ENCODE data around the gene DDO. TPM values are rescaled to one million over a fixed set of nuclear protein-coding genes. Genes with fewer than 3 reads are reported as not detected.

The DDO gene
- total RNA-seq, 4 donors from 2014 or later, result 1.8 to 3.5 (median 2.4) TPM

DNA sequence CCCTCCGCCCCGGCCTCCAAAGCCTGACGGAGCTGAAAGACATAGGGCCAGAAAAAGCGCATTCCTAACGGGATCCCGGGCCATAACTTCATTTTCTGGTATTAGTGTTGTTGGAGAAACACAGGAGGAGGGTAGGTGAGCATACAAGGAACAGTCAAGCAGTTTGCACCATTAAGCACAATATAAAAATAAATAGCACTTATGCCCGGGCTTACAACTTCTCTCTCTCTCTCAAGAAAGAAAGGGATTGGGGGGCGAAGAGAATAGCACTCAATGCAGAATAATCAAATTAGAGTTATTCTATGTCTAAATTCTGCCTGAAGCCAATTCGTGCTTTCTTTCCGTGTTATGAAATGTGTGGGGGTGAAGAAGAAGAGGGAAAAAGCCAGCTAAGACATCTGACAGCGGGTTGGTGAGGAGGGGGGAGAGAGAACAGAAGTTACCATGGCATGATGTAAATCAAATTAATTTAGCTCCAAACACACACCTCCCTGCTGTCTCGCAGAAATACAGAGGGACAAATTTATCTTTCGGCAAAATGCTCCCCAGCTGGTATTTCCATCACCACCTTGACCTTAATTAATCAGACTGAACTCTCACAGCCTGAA, 56.7 kb downstream of the DDO start:
- no peaks in the 10 kb centered on the region for H3K9me3 ChIP-seq
- in situ Hi-C loops (cut with MboI; ENCODE audit: low sequenced_read_pairs in 4 of 4) (no loop called here), intact Hi-C loops (cut with DNase I; ENCODE audit: low total_unique reads) (no loop called here)
- ATAC-seq (no peak), DNase-seq (no peak)
- H3K36me3 ChIP-seq, result no peaks in the 10 kb centered on the region
- no peak for TF ChIP-seq POLR2A (IDR thresholded peaks at IDR 0.05)
- TF ChIP-seq, protein P1, sequence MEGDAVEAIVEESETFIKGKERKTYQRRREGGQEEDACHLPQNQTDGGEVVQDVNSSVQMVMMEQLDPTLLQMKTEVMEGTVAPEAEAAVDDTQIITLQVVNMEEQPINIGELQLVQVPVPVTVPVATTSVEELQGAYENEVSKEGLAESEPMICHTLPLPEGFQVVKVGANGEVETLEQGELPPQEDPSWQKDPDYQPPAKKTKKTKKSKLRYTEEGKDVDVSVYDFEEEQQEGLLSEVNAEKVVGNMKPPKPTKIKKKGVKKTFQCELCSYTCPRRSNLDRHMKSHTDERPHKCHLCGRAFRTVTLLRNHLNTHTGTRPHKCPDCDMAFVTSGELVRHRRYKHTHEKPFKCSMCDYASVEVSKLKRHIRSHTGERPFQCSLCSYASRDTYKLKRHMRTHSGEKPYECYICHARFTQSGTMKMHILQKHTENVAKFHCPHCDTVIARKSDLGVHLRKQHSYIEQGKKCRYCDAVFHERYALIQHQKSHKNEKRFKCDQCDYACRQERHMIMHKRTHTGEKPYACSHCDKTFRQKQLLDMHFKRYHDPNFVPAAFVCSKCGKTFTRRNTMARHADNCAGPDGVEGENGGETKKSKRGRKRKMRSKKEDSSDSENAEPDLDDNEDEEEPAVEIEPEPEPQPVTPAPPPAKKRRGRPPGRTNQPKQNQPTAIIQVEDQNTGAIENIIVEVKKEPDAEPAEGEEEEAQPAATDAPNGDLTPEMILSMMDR (IDR thresholded peaks at IDR 0.05 in 4 of 5, conservative IDR thresholded peaks at IDR 0.05 in 1 of 5), result no peak
- H3K27ac ChIP-seq, result no peak overlapping the region
- H3K4me3 ChIP-seq, result peak overlapping the region; percentile 37 to 53 (median 48)
- peaks cover 0 to 13% (median 6%) of the 10 kb centered on the region in 3 donors for H3K27me3 ChIP-seq
- no peaks in the 10 kb centered on the region for H3K4me1 ChIP-seq

DNA sequence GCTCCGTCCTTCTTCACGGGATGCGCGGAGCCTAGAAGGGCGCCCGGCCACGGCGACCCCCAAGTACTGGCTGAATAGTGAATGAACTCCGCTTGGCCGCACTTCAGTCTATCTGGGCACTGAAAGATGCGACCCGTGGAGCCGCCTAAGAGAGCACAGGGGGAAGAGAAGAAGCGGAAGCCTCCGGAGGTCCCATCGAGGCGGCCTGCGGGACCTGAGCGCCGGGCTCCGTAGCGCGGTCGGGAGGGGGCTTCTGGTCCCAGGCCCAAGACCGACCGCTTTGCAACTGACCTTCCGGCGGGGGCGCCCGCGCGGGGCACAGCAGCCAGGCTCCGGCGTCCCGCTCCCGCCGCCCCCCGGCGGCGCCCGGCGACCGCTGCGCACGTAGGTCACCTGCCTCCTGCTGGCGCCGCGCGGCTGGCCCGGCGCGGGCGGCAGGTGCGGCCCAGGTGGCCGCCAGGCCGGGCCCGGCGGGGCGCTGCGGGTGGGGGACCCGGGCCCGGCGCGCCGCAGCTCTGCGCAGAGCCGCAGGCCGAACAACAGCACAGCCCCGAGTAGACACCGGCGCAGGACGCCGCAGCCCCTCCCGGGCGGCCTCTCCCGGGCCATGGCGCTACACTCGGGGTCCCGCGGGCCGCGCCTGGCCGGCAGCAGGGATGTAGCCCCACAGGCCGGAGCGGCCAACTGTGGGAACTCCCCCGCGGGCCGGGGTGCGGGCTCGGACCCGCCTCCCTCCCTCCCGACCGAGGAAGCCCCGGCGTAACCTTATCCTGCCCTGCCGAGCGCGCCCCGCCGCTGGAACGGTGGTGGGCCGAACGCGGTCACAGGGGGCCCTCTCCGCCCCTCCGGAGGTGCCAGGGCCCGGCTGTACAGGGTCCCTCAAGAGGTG, 57.5 kb downstream of the DDO start, which contains the start of gene METTL24:
Gene METTL24, minus strand, starts transcription at position 686 of the 889 bp plus-strand sequence. Its CDS starts 77 bp downstream, at position 609.
- Histone ChIP-seq H3K9me3 (no peaks in the 10 kb centered on the region), H3K27ac (no peak within 1 kb of the TSS), H3K27me3 (peaks cover 0 to 13% (median 6%) of the 10 kb centered on the region in 3 donors), H3K4me3 (peak within 1 kb of the TSS; percentile 40 to 53 (median 50)), H3K4me1 (no peaks in the 10 kb centered on the region), H3K36me3 (no peaks in the 10 kb centered on the region)
- TF ChIP-seq, protein P1 (IDR thresholded peaks at IDR 0.05 in 4 of 5, conservative IDR thresholded peaks at IDR 0.05 in 1 of 5), result no peak
- no peak for TF ChIP-seq POLR2A (IDR thresholded peaks at IDR 0.05)
- intact Hi-C loops (cut with DNase I; ENCODE audit: low total_unique reads), result no loop called here
- in situ Hi-C loops (cut with MboI; ENCODE audit: low sequenced_read_pairs in 4 of 4), result no loop called here
- no peak for DNase-seq
- peak in 1 of 2 donors; percentile 16 for ATAC-seq

DNA sequence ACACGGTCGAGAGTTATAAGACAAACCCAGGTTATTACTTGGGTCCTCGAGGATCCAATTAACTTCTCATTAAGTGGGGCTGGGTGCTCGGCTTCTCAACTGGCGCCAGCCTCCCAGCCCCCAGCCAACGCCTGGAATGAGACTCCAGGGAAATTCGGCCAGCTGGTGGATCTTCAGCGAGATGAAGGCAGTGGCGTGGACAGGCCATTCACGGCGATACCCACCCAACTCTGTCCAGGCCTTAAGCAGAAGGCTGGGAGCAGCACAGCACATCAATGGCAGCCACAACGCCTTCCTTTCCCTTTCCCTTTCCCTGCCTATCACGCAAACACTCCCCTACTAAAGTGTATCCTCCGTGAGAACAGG, 58.1 kb downstream of the DDO start:
- Histone ChIP-seq H3K9me3 (no peaks in the 10 kb centered on the region), H3K4me3 (peak overlapping the region; percentile 40 to 53 (median 46)), H3K4me1 (no peaks in the 10 kb centered on the region), H3K27me3 (peaks cover 0 to 13% (median 6%) of the 10 kb centered on the region in 3 donors), H3K36me3 (no peaks in the 10 kb centered on the region), H3K27ac (no peak overlapping the region)
- DNase-seq (no peak), ATAC-seq (no peak)
- intact Hi-C loops (cut with DNase I; ENCODE audit: low total_unique reads), result no loop called here
- no peak for TF ChIP-seq POLR2A (IDR thresholded peaks at IDR 0.05)
- TF ChIP-seq, protein P1 (IDR thresholded peaks at IDR 0.05 in 4 of 5, conservative IDR thresholded peaks at IDR 0.05 in 1 of 5), result no peak
- in situ Hi-C loops (cut with MboI; ENCODE audit: low sequenced_read_pairs in 4 of 4), result no loop called here

DNA sequence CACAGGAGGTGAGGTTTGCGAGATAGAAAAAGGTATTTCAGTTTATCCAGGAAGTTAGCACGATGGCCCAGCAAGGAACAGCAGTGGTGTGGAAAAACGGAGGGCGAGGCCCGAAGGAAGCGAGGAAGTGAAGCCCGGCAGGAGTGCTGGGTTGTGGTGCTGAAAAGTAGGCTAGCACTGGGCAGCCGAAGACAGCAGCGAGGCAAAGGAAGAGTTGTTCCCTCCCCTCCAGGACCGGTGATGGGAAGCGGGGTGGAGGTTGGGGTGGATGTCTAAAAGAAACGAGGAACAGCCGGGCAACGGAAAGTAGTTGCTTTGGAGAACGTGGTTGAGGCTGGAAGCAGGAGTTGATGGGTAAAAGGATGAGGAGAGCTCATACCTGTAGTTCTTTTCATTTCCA, 58.6 kb downstream of the DDO start:
- Histone ChIP-seq H3K9me3 (no peaks in the 10 kb centered on the region), H3K4me3 (no peak overlapping the region), H3K36me3 (no peaks in the 10 kb centered on the region), H3K4me1 (no peaks in the 10 kb centered on the region), H3K27ac (no peak overlapping the region), H3K27me3 (peaks cover 0 to 13% (median 6%) of the 10 kb centered on the region in 3 donors)
- ATAC-seq (no peak), DNase-seq (no peak)
- in situ Hi-C loops (cut with MboI; ENCODE audit: low sequenced_read_pairs in 4 of 4) (no loop called here), intact Hi-C loops (cut with DNase I; ENCODE audit: low total_unique reads) (no loop called here)
- TF ChIP-seq, protein P1 (IDR thresholded peaks at IDR 0.05 in 4 of 5, conservative IDR thresholded peaks at IDR 0.05 in 1 of 5), result no peak
